CD4-positive, alpha-beta T cell (primary cell): ENCODE results near the gene ALOX15B. TPM values are rescaled to one million over a fixed set of nuclear protein-coding genes. Genes with fewer than 3 reads are reported as not detected.

Experiments
- ATAC-seq: fragments of 200-7000 bp; cut with Tn5 transposase; one replicate; pipeline ENCODE4 v1.10.0; 2022; ENCODE audit warnings: mild to moderate bottlenecking; ENCODE audit not compliant: poor library complexity
- CTCF ChIA-PET: fragments of 350-600 bp; sonication (Branson Sonifier 250); formaldehyde crosslinking; loops from one replicate; lab custom pipeline; 2021; ENCODE audit warnings: antibody characterized with exemption, inconsistent platforms; lab: Charles Lee
- POLR2A ChIA-PET: fragments of 350-600 bp; sonication (Branson Sonifier 250); formaldehyde crosslinking; loops from one replicate; lab custom pipeline; 2021; ENCODE audit warnings: antibody characterized with exemption, inconsistent platforms; lab: Charles Lee
- DNase-seq, 14 experiments: peaks; one replicate each; pipeline ENCODE4 v3.0.0-alpha.2; 2013 to 2020; ENCODE audit warnings: mixed read lengths in 2 of 14
- H3K27ac ChIP-seq, 2 donors: one replicate each; pipeline versions ENCODE4 v1.5.1 to v1.7.0; 2013; ENCODE audit warnings: low read length in 2 of 2, low read depth in 1 of 2, mild to moderate bottlenecking in 1 of 2
- H3K27me3 ChIP-seq, 2 experiments: 1 replicate in 1 of 2; 2 replicates in 1 of 2; pipeline versions ENCODE4 v1.6.1 to v1.7.0; 2013; ENCODE audit warnings: low read length in 2 of 2, control low read depth in 1 of 2, mild to moderate bottlenecking in 1 of 2, moderate library complexity in 1 of 2; ENCODE audit not compliant: insufficient read depth in 2 of 2, control insufficient read depth in 1 of 2
- H3K36me3 ChIP-seq: one replicate; pipeline ENCODE4 v1.6.1; 2013; ENCODE audit warnings: low read length, control low read depth; ENCODE audit not compliant: insufficient read depth
- H3K4me1 ChIP-seq: one replicate; pipeline ENCODE4 v1.6.1; 2013; ENCODE audit warnings: low read length, control low read depth; ENCODE audit not compliant: insufficient read depth
- H3K4me3 ChIP-seq: one replicate; pipeline ENCODE4 v1.5.1; 2013; ENCODE audit warnings: mild to moderate bottlenecking, low read length, moderate library complexity
- H3K9me3 ChIP-seq, 2 experiments: 1 replicate in 1 of 2; 2 replicates in 1 of 2; pipeline versions ENCODE4 v1.6.1 to v1.7.0; 2013; ENCODE audit warnings: low read length in 2 of 2, mild to moderate bottlenecking in 2 of 2, control low read depth in 1 of 2, moderate library complexity in 1 of 2; ENCODE audit not compliant: control insufficient read depth in 1 of 2, insufficient read depth in 1 of 2
- H3K27ac Mint-ChIP-seq: one replicate; pipeline ENCODE4 v1.8.0; 2020; ENCODE audit warnings: mixed read lengths
- H3K27me3 Mint-ChIP-seq: one replicate; pipeline ENCODE4 v1.8.0; 2021; ENCODE audit warnings: mixed read lengths
- H3K36me3 Mint-ChIP-seq: one replicate; pipeline ENCODE4 v1.8.0; 2021; ENCODE audit warnings: low read depth, mixed read lengths
- H3K4me1 Mint-ChIP-seq: one replicate; pipeline ENCODE4 v1.8.0; 2021; ENCODE audit warnings: low read depth, mixed read lengths
- H3K4me3 Mint-ChIP-seq: one replicate; pipeline ENCODE4 v1.8.0; 2020; ENCODE audit warnings: mild to moderate bottlenecking, mixed read lengths
- H3K9me3 Mint-ChIP-seq: one replicate; pipeline ENCODE4 v1.8.0; 2020; ENCODE audit warnings: mixed read lengths
- intact Hi-C, 2 experiments: fragments of 100-400 bp; cut with DNase I in 1 of 2; cut with micrococcal nuclease in 1 of 2; formaldehyde crosslinking; loops; one replicate each; pipeline versions ENCODE4 v1.15.1 to v1.9.0; 2023 to 2025; cut with DNase I, micrococcal nuclease
- total RNA-seq, 174 experiments: library from RNA in 2 of 174; stranded (reverse) in 2 of 174; gene quantifications; one replicate each; pipeline ENCODE4 v1.2.3 and lab custom pipeline; 2021 to 2026
- TF ChIP-seq, protein P1 (sequence below): fragments of 200-600 bp; IDR thresholded peaks from one replicate; pipeline ENCODE4 v1.8.0; 2022; ENCODE audit warnings: antibody characterized with exemption, mild to moderate bottlenecking

ALOX15B gene
- total RNA-seq, 2 experiments from 2014 or later, result not detected

DNA sequence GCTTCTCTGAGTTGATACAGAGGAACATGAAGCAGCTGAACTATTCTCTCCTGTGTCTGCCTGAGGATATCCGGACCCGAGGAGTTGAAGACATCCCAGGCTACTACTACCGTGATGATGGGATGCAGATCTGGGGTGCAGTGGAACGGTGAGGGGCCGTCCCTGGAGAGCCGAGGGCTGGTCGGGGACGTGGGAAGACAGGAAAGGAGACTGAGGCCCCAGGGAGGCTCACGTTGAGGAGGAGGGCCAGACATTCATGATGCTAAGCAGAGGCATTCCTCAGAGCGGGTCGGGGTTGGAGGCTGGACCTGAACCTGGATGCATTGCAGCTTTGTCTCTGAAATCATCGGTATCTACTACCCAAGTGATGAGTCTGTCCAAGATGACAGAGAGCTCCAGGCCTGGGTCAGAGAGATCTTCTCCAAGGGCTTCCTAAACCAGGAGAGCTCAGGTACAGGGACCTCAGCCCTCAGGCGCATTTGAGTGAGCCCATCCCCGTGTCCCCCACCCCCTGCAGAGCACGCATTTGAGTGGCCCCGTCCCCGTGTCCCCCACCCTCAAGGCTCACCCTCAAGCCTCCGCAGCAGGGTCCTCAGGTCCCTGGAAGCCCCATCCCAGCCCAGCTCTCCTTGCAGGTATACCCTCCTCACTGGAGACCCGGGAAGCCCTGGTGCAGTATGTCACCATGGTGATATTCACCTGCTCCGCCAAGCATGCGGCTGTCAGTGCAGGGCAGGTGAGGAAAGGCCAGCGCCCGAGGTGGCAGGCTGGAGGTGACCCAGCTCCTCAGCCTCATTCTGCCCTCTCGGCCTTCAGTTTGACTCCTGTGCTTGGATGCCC, 8.3 kb downstream of the ALOX15B start:
- Mint-ChIP-seq H3K4me1 (no peaks in the 10 kb centered on the region), H3K4me3 (no peak overlapping the region), H3K27me3 (no peaks in the 10 kb centered on the region), H3K9me3 (no peaks in the 10 kb centered on the region), H3K27ac (no peak overlapping the region), H3K36me3 (no peaks in the 10 kb centered on the region)
- H3K27me3 ChIP-seq, result no peaks in the 10 kb centered on the region
- intact Hi-C loops, result no loop called here
- H3K4me1 ChIP-seq, result no peaks in the 10 kb centered on the region
- ChIA-PET POLR2A (no interaction called here), CTCF (no interaction called here)
- H3K9me3 ChIP-seq, result no peaks in the 10 kb centered on the region
- TF ChIP-seq, protein P1, sequence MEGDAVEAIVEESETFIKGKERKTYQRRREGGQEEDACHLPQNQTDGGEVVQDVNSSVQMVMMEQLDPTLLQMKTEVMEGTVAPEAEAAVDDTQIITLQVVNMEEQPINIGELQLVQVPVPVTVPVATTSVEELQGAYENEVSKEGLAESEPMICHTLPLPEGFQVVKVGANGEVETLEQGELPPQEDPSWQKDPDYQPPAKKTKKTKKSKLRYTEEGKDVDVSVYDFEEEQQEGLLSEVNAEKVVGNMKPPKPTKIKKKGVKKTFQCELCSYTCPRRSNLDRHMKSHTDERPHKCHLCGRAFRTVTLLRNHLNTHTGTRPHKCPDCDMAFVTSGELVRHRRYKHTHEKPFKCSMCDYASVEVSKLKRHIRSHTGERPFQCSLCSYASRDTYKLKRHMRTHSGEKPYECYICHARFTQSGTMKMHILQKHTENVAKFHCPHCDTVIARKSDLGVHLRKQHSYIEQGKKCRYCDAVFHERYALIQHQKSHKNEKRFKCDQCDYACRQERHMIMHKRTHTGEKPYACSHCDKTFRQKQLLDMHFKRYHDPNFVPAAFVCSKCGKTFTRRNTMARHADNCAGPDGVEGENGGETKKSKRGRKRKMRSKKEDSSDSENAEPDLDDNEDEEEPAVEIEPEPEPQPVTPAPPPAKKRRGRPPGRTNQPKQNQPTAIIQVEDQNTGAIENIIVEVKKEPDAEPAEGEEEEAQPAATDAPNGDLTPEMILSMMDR, result no peak
- no peak overlapping the region for H3K4me3 ChIP-seq
- DNase-seq, result no peak
- no peaks in the 10 kb centered on the region for H3K36me3 ChIP-seq
- ATAC-seq, result no peak
- no peak overlapping the region for H3K27ac ChIP-seq

DNA sequence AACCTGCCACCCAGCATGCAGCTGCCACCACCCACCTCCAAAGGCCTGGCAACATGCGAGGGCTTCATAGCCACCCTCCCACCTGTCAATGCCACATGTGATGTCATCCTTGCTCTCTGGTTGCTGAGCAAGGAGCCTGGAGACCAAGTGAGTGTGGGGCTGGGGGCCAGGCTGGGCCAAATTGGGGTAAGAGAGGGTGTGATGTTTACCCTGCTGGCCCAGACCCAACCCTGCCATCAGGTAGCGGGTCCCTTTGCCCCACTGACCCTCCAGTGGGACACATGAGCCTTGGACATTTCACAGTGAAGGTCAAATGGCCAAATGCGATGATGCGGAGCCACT, 8.9 kb downstream of the ALOX15B start:
- Mint-ChIP-seq H3K4me1 (no peaks in the 10 kb centered on the region), H3K9me3 (no peaks in the 10 kb centered on the region), H3K36me3 (no peaks in the 10 kb centered on the region), H3K27ac (no peak overlapping the region), H3K27me3 (no peaks in the 10 kb centered on the region), H3K4me3 (no peak overlapping the region)
- Histone ChIP-seq H3K27me3 (no peaks in the 10 kb centered on the region), H3K4me3 (no peak overlapping the region), H3K36me3 (no peaks in the 10 kb centered on the region), H3K27ac (no peak overlapping the region), H3K9me3 (no peaks in the 10 kb centered on the region), H3K4me1 (no peaks in the 10 kb centered on the region)
- TF ChIP-seq, protein P1, result no peak
- no peak for ATAC-seq
- ChIA-PET POLR2A (no interaction called here), CTCF (no interaction called here)
- intact Hi-C loops, result no loop called here
- no peak for DNase-seq

DNA sequence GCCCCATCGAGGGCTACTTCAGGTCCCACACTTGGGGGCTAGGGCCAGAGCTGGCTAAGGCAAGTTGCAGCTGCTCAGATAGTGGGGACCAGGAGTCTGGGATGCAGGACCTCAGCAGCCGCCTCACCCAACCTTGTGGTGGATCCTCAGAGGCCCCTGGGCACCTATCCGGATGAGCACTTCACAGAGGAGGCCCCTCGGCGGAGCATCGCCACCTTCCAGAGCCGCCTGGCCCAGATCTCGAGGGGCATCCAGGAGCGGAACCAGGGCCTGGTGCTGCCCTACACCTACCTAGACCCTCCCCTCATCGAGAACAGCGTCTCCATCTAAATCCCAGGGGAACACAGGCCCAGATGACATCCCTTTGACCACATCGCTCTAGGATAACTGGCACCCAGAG, 9.4 kb downstream of the ALOX15B start:
- Mint-ChIP-seq H3K27me3 (no peaks in the 10 kb centered on the region), H3K4me3 (no peak overlapping the region), H3K4me1 (no peaks in the 10 kb centered on the region), H3K36me3 (no peaks in the 10 kb centered on the region), H3K27ac (no peak overlapping the region), H3K9me3 (no peaks in the 10 kb centered on the region)
- TF ChIP-seq, protein P1, result no peak
- no peaks in the 10 kb centered on the region for H3K9me3 ChIP-seq
- intact Hi-C loops, result no loop called here
- ATAC-seq (no peak), DNase-seq (peak in 1 of 14 experiments; percentile 15)
- H3K4me3 ChIP-seq, result no peak overlapping the region
- no peaks in the 10 kb centered on the region for H3K4me1 ChIP-seq
- H3K27ac ChIP-seq, result no peak overlapping the region
- H3K27me3 ChIP-seq, result no peaks in the 10 kb centered on the region
- H3K36me3 ChIP-seq, result no peaks in the 10 kb centered on the region
- ChIA-PET CTCF (no interaction called here), POLR2A (no interaction called here)
